NCI-H345 treated with DMSO at 0.1 percent for 48 hours (cell line): ENCODE results near the gene ELK4.

Experiments
- DNase-seq: peaks from one replicate; lab custom pipeline; 2025; ENCODE audit not compliant: unreplicated experiment; lab: John Stamatoyannopoulos, UW

ELK4 gene

GRCh38 chr1:205631010-205631767 lies 622 bp downstream of the ELK4 start:
- DNase-seq: peak; percentile 64

DNA sequence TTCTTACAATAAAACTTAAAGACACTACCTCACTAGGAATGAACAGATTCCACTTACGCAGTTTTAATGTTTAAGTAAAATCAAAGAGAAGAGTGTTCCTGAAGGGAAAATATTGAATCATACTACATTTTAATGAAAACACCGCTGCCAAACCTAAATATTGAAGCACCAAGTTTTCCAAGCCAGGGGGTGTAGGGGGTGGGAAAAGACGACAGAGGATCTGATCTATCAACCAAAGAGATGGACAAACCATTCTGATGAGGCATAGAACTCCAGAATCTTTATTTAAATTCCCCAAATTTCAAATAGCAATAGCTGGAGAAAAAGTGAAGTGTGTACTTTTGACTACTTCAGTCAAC lies 1.2 kb downstream of the ELK4 start:
- no peak for DNase-seq

DNA sequence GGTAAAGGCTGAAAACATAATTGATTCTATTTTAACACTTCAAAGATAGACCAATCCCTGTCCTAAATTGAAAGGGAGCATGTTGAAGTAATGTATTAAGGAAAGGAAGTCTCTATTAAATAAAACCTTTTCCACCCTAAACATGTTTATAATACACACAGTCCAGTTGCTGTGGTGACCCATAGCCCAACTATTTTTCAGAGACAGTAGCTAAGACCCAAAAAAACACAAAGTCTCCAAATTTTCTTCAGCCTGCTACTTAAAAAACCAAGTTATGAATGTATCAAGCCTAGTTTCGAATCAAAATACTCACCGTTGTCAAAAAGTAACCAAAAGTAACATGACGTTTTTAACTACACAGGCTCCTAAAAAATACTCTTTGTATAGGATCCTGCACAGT lies 1.6 kb downstream of the ELK4 start:
- DNase-seq: no peak

- no peak for DNase-seq
Measured at GRCh38 chr1:205629751-205630150, 2.1 kb downstream of the ELK4 start.

- DNase-seq: no peak
Measured at GRCh38 chr1:205627956-205628355, 3.9 kb downstream of the ELK4 start.

- no peak for DNase-seq
Measured at GRCh38 chr1:205626216-205626615, 5.6 kb downstream of the ELK4 start.

- no peak for DNase-seq
Measured at GRCh38 chr1:205623646-205624045, 8.2 kb downstream of the ELK4 start.

DNA sequence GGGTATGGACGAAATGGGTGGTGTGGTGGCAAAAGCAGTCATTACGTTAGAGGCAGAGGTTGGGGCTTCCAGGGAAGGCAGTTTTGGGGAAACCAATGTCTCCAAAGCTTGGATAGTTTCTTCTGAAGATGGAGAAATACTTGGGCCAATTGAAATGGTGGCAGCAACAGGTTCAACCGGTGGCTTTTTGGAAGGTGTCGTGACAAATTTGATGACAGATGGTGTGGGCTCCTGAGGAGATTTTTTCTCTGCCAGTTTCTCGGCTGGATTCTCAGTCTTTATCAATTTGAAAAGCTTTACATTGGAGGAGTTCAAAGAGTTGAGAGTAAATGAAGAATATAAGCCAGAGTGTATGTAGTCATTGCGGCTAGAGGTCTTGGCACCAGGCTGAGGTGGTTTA lies 11.5 kb downstream of the ELK4 start:
- no peak for DNase-seq

- DNase-seq: no peak
Measured at GRCh38 chr1:205619376-205619775, 12.4 kb downstream of the ELK4 start.

DNA sequence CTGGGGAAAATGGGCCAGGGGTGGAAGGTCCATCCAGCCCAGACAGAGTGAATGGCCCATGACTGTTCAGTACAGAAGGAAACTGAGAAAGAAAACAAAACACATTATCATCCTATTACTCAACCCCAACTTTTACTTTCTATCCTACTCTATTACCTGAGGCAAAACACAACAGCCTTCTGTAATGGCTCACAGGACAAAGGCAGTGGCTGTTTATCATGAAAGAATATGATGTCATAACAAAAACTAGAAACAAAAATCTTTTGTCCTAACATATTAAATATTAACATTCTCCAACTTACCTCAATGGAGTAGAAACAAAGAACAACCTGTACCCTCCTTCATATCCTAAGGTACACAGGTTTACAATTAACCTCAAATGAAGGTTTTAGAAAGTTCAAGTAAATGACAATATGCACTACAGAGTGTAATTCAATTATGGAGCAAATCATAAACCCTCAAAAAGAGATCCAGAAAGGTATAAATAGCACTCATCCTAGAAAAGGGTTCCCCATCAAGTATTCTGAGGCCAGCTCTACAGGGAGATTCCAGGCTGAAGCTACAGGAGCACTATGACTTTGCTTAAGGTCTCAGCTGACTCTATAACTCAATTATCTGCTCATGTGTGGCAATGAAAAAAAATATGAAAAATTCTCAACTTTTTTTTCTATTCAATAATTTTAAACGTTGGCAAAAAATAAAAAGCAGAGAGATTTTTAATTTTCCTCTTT lies 15.1 kb downstream of the ELK4 start:
- no peak for DNase-seq

DNA sequence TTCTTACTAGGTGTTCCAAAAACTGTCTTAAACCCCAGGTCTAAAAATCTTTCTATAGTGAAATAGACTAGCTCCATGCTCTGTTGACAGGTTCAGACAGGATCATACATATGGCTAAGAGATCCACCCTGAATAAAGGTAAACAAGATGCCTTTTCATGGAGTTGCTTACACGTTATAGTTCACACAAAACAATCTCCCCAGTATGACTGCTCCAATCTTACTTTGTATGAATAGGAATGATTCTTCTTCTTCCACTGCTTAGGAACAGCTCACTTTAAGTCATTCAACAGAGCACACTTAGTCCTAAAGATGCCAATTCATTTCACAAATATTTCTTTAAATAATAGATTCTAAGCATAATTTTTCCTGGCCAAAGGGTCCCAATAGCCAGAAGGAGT lies 16.0 kb downstream of the ELK4 start:
- DNase-seq: no peak

- no peak for DNase-seq
Measured at GRCh38 chr1:205613854-205614412, 17.9 kb downstream of the ELK4 start.

DNA sequence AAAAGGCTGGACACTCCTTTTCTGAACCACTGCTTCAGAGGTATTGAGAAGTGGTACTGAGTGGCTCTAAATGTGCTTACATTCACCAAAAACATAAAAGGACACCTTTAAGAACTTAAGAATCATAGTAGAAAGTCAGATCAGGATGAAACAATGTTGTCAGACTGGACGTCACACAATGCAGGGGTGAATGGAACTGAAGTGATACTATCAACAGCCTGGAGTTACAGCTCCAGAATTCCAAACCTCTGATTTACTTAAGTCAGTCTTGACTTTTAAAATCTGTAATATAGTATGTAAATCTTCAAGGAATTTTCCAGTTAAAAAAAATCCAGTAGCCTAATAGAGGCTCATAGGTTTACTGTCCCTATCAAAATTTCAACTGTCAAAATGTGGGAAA lies 19.3 kb downstream of the ELK4 start:
- no peak for DNase-seq

GRCh38 chr1:205612104-205612503 lies 19.7 kb downstream of the ELK4 start:
- DNase-seq: no peak

GRCh38 chr1:205610901-205611466 lies 20.8 kb downstream of the ELK4 start:
- DNase-seq: no peak

DNA sequence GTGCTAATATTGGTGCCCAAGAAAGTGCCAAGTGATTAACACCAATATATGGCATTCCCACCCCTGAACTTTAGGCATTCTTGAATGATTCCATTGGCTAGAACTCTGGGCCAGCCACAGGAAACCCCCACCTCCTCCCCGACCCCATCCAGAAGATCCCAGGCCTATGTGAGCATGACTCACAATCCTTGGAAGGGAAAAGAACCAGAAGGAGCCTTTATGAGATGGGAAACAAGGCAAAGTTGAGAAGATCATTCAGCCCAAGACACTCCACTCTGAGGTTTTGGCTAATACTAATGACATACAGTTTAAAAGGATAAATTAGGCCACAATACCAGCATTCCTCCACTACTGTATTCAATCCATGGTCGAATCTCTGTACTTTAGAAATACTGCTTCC lies 21.8 kb downstream of the ELK4 start:
- DNase-seq: no peak

DNA sequence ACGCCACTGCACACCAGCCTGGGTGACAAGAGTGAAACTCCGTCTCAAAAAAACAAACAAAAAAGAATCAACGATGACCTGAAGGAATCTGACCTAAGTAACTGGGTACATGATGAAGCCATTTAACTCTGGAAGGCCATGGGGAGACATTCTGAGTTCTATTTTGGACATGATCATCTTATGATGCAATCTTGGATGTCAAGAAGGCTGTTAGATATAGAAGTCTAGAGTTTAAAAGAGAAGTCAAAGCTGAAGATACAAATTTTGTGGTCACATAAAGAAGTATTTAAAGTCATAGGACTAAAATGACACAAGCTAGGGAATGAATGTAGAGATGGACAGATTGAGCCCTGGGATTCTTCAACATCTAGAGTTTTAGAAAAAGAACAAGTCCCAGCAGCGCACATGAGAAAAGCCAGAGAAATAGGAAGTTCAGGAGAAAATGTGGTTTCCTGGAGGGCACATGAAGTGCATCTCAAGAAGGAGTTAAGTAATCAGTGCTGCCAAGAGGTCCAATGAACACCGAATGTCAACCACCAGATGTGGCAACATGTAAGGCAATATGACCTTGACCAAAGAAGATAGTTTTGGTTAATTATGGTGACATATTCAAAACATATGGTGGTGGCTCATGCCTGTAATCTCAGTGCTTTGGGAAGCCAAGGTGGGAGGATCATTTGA lies 26.8 kb downstream of the ELK4 start:
- DNase-seq: no peak

DNA sequence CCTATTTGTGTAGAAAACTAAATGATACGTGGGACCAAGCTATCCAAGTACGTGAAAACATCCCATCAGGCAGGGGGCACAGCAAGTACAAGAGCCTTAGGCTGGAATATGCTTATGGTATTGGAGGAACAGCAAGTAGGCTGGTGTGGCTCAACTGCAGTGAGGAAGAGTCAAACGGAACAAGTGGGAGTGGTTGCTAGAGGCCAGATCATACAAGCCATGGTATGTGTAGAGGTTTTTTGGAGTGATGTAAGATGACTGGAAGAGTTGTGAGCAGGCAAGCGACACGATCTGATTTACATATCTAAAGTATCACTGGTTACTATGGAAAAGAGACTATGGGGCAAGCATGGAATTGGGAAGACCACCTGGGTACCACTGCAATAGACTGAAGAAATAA lies 27.8 kb downstream of the ELK4 start:
- no peak for DNase-seq

DNA sequence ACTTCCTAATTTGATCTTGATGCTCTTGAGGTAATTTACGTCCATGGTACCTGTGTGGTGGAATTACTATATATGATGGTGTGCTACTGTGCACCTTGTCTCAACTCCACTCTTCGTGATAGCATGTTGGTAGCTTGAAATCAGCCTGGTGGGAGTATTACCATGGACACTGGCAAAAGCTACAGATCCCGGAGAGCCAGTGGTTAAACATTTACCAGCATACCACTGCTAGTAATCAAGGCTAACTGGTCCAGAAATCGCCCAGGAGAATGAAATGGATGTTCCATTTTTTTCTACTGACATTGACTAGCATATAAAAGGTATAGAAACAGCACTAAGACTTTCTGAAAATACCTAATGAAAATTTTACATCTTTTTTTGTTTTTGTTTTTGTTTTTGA lies 30.6 kb downstream of the ELK4 start:
- no peak for DNase-seq

GRCh38 chr1:205600085-205600484 lies 31.7 kb downstream of the ELK4 start:
- DNase-seq: no peak

DNA sequence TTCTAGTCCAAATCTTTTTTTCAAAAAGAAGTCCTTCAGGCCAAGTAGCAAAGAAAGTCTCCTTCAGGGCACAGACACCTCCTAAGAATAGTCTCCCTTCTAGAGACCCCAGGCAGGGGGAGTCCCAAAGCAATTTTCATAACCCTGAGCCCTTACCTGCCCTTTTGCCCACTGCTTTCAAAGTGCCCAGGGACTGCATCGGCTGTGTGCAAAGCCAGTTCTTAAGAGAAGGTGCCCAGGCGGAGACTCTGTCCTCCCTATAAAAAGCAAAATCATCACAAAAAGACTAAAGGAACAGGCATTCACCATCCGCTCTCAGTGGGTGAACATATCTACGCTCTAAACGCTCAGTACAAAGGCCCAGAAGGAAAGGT lies 32.2 kb downstream of the ELK4 start:
- DNase-seq: no peak
